SK-N-MC (cell line): Measurements from ENCODE around the gene ANAPC2.

Source experiments
- EZH2 ChIP-seq: fragments of 200-600 bp; sonication (generic); IDR thresholded peaks from one replicate; pipeline ENCODE4 v1.6.1; 2017; ENCODE audit warnings: antibody characterized with exemption
- POLR2AphosphoS5 ChIP-seq: IDR thresholded peaks from 2 replicates; pipeline ENCODE4 v1.6.1; 2012; ENCODE audit warnings: mild to moderate bottlenecking, low read depth, low read length, borderline replicate concordance

- TF ChIP-seq POLR2AphosphoS5: no peak
- TF ChIP-seq EZH2: no peak
Observed at GRCh38 chr9:137198051-137198901, 9.9 kb upstream of the ANAPC2 start.
